Upper lobe of left lung (tissue), 4 donors: Measurements from ENCODE around the gene CFHR1.

ENCODE experiments used
- POLR2A ChIP-seq, 4 donors: fragments of 450-650 bp; IDR thresholded peaks; one replicate each; pipeline ENCODE4 v1.5.1; 2016 to 2017; ENCODE audit warnings: antibody characterized with exemption in 4 of 4, mild to moderate bottlenecking in 2 of 4
- POLR2AphosphoS5 ChIP-seq, 2 donors: sonication (generic); formaldehyde crosslinking; IDR thresholded peaks; one replicate each; pipeline ENCODE4 v1.5.1; 2017; ENCODE audit warnings: antibody characterized with exemption in 2 of 2
- TF ChIP-seq, protein P1 (sequence below), 6 experiments: fragments of 450-650 bp in 4 of 6; fragments of 200-600 bp in 2 of 6; sonication (generic) in 2 of 6; IDR thresholded peaks; one replicate each; pipeline ENCODE4 v1.5.1; 2016 to 2019; ENCODE audit warnings: antibody characterized with exemption in 6 of 6

DNA sequence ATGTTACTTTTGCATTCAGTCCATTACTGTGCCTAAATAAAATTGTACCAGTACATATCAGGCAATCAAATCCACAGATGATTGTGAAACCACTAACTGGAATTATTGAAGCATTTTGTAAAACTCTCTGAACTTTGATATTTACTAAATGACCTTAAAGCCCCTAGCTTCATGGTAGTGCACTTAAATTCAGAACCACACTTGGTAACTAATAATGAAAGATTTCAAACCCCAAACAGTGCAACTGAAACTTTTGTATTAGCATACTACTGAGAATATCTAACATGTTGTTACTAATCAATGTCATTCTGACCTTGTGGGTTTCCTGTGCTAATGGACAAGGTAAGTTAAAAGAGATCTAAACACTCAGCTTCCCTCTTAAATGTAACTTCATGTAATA, 44.9 kb upstream of the CFHR1 start, which contains the start of gene CFHR3:
- TF ChIP-seq POLR2AphosphoS5 (IDR thresholded peaks at IDR 0.05) (no peak), POLR2A (IDR thresholded peaks at IDR 0.05) (no peak)
- TF ChIP-seq, protein P1, sequence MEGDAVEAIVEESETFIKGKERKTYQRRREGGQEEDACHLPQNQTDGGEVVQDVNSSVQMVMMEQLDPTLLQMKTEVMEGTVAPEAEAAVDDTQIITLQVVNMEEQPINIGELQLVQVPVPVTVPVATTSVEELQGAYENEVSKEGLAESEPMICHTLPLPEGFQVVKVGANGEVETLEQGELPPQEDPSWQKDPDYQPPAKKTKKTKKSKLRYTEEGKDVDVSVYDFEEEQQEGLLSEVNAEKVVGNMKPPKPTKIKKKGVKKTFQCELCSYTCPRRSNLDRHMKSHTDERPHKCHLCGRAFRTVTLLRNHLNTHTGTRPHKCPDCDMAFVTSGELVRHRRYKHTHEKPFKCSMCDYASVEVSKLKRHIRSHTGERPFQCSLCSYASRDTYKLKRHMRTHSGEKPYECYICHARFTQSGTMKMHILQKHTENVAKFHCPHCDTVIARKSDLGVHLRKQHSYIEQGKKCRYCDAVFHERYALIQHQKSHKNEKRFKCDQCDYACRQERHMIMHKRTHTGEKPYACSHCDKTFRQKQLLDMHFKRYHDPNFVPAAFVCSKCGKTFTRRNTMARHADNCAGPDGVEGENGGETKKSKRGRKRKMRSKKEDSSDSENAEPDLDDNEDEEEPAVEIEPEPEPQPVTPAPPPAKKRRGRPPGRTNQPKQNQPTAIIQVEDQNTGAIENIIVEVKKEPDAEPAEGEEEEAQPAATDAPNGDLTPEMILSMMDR (IDR thresholded peaks at IDR 0.05): no peak
